Endometrial microvascular endothelial cells (primary cell): ENCODE results near the gene MYCBP2. TPM values are rescaled to one million over a fixed set of nuclear protein-coding genes. Genes with fewer than 3 reads are reported as not detected.

Experiments used
- in situ Hi-C: cut with HindIII; loops from 2 replicates; pipeline ENCODE4 v1.10.0; 2017; ENCODE audit warnings: low sequenced_read_pairs, low pct_unique_long_range_greater_than_20kb; ENCODE audit errors: inconsistent ontology term
- total RNA-seq: library from RNA; depleted of rRNA; stranded (reverse); fragments of >200 nt; gene quantifications from one replicate; pipeline ENCODE4 v1.2.3, GENCODE V29; 2015; ENCODE audit errors: inconsistent ontology term

MYCBP2 gene
- total RNA-seq, 1 donor from 2014 or later: 48.7 TPM

DNA sequence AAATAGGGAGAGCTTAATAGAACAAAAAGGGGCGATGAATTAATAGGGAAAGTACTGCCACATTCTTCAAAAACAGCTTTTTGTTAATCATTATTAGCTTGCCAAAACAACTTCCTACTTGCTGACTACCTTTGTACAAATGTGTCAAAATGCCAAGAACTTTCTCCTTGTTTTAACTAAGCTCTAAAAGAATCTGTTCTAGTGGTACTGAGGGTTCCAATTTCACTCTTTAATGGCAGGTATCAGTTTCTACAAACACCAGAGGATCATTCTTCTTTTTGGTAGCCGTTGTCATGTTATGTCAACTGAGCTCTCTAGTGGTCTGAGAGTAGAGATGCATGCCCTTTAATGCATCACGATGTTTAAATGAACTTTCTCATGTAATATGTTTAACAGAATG lies 270.5 kb downstream of the MYCBP2 start:
- in situ Hi-C loops: no loop called here

DNA sequence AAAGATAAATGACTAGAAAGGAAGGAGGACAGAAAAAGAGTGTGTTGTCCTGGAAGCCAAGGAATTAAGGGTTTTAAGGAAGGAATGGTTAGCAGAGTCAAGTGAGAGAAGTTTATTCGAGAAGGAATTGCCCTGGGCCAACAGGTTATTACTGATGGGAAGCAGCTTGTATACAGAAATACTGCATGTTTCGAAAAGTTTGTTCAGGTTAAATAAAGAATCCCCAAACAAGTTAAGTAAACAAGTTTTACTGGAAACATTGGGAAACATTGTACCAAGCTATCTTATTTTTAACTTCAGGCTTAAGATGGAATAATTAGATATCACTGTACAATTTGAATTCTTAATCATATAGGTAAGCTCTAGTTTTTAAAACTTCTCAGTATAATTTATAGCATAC lies 271.7 kb downstream of the MYCBP2 start:
- in situ Hi-C loops: no loop called here

DNA sequence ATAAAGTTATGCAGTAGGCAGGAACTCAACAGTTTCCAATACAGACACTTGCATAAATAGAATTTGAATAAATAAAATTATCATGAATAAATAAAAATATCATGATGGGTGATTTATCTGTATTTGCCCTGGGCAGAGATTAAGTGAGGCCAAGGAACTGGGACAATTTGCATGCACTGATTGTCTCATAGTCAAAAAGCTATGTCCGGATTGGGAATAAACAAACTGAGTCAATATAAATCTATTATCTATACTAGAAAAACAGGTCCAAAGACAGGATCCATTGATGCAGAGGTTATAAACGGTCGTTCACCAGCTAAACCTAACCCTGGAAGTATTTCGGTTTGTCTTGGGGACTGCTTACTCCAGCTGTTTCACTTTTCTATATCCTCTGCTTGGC lies 273.7 kb downstream of the MYCBP2 start:
- in situ Hi-C loops: no loop called here

DNA sequence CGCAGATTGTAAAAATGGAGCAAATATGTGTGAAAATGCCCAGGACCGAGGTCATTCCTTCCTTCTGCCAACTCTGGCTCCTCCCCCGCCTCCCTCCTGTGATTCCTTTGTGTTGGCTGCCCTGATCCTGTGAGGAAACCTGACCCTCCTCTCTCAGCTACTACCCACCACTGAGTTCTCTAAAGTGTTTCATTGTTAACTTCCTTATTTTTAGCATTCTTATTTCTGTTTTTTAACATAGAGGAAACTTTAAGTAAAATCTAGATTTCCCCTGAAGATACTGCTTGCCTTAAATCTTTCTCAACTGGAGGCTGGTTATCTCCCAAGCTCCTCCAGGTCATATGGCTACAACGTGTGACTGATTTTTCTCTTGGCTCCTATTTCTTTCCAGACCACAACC lies 278.2 kb downstream of the MYCBP2 start:
- in situ Hi-C loops: no loop called here

DNA sequence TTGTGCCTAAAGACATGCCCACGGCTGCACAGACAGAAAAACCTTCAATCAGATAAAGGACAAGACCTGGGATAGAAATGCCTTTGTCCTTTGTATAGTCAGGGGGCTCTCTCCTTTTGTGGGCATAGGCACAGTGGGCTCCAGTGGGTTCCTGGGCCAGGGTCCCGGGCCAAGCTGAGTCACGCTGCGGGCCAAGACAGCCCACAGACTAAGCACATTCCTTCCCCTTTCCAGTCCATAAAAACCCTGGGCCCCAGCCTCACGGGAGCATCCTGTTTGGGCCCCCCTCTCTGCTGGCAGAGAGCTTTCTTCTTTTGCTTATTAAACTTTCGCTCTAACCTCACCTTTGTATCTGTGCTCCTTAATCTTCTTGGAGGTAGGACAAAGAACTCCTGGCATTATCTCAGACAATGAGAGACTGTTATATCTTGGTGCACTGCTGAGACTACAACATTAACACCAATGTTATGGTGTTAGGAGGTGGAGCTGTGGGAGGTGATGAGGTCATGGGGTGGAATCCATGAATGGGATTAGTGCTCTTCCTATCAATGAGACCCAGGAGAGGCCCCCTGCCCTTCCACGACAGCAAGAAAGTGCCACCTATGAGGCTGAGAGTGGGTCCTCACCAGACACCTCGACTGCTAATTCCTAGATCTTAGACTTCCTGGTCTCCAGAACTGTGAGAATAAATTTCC lies 279.1 kb downstream of the MYCBP2 start:
- in situ Hi-C loops: no loop called here

DNA sequence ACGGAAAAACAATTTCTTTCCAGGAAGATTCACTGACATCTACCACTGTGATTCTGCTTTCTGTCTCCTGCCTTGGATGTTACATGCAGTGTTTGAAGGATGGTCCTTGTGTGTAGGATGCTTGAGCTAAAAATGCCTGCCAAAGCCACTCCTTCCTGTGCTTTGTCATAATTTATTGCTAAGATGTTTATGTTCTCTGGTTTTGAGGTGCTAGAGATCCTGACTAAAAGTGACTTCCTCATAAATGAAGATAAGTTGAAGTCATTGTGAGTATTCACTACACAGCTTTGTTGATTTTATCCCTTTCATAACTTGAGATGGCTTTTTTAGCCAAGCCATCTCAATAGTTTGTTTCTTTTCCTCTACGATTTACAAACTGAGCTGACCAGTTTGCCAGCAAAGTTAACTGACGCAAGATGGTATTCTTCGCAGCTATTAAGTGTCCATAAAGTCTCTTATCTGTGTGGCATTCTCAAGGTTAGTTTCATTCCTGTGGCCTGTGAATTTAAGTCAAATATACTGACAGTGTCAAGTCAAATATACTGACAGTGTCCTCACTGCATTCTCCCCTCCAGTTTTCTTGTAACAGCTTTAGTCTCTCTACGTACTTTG lies 284.2 kb downstream of the MYCBP2 start:
- in situ Hi-C loops: no loop called here

DNA sequence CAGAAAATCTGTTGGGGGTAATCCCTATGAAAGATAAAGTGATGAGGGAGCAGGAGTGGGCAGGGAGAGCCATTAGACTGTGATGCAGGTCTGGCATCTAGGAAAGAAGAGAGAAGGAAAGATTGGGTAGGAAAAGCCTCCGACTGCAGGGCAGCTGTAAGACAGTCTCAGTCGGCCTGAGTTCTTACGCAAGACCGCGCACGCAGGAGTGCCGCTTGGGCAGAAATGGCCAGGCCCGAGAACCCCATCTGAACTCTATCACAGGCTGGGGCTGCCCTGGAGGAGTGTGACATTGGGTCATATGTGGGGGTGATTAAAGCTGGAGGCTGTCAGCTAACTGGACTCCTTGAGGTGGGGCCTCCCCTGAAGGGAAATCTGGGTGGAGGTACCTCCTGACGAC lies 286.1 kb downstream of the MYCBP2 start:
- in situ Hi-C loops: no loop called here

DNA sequence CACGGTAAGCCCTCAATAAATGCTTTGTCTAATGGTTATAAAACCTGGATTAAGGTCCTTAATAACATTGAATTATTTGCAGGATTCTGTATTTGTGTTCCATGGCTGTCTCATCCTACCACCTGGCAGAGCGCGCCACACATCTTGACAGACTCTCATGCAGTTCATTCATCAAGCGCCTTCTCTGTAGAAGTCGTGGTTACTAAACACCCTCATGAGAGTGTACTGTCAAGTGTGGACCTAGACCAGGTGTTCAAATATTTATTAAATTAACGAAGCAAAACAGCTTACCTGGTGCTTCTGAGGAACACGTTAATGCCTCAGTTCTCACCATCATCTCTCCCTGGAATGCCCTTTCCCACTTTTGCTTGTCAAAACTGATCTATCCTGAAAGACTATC lies 286.8 kb downstream of the MYCBP2 start:
- in situ Hi-C loops: no loop called here

DNA sequence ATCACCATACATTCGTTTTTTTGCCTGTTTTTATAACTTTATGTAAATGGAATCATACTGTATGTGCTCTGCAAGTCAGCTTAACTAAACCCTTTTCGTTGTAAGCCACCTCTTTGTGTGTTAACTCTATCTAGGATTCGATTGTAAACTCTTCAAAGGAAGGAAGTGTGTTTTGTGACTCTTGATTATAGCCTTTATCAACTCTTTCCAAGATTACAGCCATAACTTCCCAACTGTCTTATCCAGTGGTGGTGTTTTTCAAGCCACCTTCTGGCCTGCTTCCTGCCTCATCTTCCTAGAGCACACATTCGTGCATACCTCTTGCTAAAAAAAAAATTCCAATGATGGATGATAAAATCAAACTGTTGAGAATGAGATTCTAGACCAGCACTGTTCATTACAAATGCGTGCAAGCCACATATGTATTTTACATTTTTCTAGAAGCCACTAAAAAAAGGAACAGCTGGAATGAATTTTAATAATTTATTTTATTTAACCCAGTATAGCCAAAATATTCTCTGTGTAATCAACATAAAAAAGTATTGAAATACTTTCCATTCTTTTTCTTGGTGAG lies 287.9 kb downstream of the MYCBP2 start:
- in situ Hi-C loops: no loop called here

DNA sequence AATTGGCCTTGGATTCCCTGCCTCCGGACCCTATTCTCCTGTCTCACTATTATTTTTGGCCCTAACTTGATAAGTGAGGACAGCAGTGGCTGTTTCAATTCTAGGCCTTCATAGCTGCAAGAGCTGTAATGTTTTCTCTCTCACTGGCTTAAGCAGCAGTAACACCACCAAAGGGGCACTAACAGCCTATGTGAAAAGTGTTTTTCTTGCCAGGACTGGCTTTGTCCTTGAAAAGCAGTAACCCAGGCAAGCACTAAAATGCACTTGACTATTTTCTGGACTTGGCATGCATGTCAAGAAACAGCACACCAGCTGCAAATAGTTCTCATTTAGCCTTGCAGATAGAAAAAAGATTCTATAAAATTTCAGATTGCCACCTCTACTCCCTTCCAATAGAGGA lies 290.6 kb downstream of the MYCBP2 start:
- in situ Hi-C loops: no loop called here

DNA sequence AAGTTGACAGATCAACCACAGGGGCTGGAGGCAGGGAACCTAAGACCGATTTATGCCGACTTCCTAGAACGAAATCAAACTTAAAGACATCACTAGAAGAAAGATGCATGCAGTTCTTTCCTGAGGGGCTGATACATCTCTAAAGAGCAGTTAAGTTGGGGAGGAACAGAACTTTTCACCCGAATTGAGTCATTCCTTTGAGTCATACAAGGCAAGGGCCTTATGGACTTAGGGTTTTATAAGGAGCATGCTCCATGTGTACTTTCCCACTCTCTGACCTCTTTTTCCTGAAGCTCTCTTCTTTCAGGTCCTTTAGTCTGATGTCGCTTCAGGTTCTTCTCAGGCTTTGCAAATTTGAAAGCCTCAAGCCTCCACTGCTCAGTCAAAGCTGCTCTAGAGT lies 292.0 kb downstream of the MYCBP2 start:
- in situ Hi-C loops: no loop called here

DNA sequence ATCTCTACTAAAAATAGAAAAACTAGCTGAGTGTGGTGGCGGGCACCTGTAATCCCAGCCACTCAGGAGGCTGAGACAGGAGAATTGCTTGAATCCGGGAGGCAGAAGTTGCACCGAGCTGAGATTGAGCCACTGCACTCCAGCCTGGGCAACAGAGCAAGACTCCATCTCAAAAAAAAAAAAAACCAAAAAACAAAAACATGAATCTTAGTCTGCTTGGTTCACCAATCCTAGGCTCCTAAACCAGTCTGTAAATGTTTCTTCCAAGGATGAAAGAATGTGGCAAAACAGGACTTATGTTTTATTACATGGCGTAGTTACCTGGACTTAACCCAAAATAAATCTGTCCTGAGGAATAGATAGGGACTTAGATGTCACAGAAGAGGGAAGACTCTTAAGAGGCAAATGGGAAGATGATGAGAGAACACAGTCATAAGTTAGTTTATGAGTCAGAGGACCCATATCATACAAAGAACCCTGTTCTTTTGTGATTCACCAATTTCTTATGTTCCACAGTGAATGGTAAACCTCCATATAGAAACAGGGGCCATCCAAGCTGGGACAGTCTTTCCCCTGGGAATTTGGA lies 293.1 kb downstream of the MYCBP2 start:
- in situ Hi-C loops: no loop called here

DNA sequence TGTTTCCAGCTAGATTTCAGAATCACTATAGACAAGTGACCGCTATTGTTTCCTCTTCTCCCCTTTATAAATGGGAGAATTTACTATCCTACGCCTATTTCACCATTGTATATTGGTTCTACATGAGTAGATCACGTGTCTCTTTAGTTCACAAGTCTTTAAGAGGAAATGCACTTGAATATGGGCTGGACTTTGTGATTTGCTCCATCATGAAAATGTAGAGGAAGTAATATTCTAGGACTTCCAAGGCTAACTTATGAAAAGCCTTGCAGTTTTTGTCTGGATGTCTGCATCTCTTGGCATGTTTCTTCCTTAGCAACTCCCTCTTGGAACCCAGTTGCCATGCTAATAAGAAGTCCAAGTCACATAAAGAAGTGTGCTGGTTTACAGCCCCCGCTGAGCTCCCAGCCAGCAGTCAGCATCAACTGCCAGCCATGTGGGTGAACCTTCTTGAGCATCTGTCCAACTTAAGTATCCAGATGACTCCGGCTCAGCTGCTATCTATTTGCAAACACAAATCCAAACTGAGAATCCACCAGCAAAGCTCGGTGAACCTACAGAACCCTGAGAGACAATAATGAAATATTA lies 295.1 kb downstream of the MYCBP2 start:
- in situ Hi-C loops: no loop called here

DNA sequence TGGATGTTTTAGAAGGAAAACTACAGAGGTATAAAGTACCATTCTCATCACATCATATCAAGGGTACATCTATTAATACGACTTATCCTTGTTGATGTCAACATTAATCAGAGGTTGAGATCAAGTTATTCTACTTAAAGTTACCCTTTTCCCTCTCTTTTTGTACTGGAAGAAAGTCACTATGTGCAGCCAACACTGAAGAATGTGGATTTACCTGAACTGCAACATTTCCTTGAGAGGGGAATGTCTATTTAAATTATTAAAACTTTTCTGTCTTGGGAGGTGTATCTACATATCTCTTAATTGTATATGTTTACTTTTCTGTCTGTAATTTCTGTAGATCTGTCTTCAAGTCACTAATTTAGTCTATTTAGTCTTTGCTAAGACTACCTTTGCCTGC lies 297.5 kb downstream of the MYCBP2 start:
- in situ Hi-C loops: no loop called here

DNA sequence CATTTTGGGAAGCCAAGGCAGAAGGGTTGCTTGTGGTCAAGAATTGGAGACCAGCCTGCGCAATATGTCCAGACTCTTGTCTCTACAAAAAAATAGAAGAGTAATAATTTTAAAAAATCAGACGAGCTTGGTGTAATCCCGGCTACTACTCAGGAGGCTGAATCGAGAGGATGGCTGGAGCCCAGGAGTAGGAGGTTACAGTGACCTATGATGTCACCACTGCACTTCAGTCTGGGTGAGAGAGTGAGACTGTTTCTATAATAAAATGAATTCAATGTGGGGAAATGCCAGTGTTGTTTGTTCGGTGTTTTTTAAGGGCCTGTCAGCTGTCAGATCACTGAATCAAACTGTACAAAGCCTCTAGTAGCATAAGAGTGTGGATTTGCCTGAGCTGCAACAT lies 298.7 kb downstream of the MYCBP2 start:
- in situ Hi-C loops: no loop called here

DNA sequence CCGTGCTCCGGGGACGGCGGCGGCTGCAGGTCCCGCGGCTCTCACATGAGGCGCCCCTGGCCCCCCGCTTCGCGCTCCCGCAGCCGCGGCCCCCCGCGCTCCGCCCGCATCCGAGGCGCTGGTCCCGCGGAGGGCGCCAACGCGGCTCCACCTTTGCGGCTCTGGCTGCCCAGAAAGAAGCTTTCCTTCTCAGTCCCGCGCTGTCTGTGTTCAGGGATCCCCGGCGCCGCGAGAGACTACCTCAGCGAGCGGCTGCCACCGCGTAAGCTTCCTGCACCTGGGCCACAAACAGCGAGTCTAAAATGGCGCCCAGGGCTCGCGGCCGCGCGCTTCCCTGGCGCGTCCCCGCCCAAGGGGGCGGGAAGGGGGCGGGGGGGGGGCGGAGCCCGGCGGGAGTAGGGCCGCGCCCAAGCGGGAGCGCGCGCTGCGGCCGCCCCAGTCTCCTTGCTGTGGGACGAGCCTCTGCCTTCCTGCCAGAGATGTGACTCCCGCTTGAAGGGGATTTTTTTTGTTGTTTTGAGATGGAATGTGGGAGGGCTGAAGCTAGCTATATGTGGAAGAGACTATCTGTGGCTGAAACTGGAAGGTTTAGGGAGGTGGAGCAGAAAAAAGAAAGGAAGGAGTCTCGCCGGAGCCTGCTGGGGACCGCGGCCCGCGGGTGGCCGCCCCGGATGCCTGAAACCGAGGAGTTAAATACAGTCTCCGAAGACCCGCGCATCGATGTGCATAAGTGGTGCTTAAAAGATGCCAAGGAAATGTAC lies 299.9 kb downstream of the MYCBP2 start, which contains the start of gene FBXL3:
Gene FBXL3 (minus strand): TSS at position 299 of the 761 bp plus-strand sequence. CDS start 5,299 bp downstream, outside the sequence.
- in situ Hi-C loops: no loop called here

DNA sequence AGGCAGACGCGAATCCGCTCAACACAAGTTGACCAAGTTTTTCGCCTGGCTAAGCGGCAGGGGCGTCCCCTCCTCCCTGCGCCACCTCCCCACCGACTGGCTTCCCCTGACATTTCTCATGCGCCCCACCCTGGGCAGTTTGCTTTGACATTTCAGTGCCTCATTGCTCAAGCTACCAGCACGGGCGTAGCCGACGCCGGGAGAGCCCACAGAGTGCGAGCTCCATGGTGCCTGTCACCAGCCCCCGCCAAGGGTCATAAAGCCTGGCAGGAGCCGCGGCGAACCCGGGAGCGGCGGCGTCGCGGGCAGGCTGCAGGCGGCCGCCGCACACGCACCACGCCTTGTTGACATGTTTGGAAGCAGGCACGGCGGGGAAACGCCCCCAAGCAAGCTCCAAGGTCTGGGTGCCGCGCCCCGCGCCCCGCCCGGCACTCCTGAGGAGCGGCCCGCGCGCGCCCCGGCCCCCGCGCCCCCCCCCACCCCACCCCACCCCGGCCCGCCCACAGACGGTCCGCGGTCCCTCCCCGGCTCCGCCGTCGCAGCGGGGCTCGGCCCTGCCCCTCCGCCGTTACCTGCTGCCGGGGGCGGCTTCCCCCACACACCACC lies 300.5 kb downstream of the MYCBP2 start:
- in situ Hi-C loops: no loop called here

DNA sequence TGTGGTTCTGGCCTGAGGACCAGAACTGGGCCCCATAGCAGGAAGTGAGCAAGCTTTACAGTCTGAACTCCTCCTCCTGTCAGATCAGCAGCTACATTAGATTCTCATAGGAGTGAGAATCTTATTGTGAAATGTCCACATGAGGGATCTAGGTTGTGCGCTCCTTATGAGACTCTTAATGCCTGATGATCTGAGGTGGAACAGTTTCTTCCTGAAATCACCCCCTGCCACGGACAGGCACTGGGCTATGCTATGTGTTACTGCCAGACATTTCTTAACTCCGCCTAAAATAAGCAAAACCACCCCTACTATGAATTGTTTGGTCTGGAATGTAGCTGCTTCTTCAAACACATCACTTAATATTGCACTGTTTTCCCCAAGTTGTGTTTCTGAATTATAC lies 304.6 kb downstream of the MYCBP2 start:
- in situ Hi-C loops: no loop called here

DNA sequence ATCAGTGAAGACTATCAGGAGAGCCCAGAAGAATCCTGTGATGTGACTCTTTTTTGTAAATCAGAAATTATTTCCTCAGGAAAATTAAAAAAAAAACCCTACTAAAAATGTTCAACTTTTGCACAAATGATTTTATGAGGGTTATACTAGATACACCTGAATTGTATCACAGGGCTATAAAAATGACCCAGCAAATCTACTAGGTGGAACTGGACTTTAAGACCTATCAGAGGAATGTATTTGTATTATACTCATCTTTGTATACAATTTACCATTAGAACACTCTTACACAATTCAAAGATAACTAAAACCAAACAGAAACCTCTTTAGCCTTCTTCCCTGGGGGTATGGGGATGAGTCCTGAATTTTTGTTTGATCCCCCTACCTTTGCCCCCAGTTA lies 307.1 kb downstream of the MYCBP2 start:
- in situ Hi-C loops: no loop called here
